ENCODE results near the gene NDUFB8. TPM values are rescaled to one million over a fixed set of nuclear protein-coding genes. Genes with fewer than 3 reads are reported as not detected.

NDUFB8 gene
- total RNA-seq, 4 donors from 2014 or later, result 160 to 215 (median 187) TPM

DNA sequence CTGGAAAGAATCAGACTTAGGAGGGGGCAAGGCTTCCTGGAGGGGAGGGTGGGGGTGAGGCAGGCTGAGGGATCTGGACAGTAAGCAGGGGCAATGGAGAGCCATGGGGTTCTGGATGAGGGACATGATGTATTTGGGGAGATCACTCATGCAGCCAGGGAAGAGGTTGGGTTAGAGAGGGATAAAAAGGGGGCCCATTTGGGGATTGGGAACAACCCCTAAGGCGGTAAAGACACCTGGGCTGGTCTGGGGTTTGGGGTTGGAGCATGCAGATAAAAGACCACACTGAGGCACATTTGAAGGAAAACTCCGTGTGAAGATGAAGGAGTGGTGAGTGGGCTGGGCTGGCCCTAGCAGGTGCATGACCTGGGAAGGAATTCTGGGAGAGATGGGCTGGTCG, 36.9 kb upstream of the NDUFB8 start:
- Histone ChIP-seq H3K36me3 (no peaks in the 10 kb centered on the region), H3K27ac (no peak overlapping the region), H3K4me3 (no peak overlapping the region), H3K9me3 (peaks cover 0 to 6% (median 0%) of the 10 kb centered on the region in 3 donors), H3K27me3 (peaks cover 0 to 100% (median 16%) of the 10 kb centered on the region in 4 donors), H3K4me1 (peaks cover 8 to 14% (median 8%) of the 10 kb centered on the region in 3 donors)
- DNase-seq, result no peak
- TF ChIP-seq, protein P1, sequence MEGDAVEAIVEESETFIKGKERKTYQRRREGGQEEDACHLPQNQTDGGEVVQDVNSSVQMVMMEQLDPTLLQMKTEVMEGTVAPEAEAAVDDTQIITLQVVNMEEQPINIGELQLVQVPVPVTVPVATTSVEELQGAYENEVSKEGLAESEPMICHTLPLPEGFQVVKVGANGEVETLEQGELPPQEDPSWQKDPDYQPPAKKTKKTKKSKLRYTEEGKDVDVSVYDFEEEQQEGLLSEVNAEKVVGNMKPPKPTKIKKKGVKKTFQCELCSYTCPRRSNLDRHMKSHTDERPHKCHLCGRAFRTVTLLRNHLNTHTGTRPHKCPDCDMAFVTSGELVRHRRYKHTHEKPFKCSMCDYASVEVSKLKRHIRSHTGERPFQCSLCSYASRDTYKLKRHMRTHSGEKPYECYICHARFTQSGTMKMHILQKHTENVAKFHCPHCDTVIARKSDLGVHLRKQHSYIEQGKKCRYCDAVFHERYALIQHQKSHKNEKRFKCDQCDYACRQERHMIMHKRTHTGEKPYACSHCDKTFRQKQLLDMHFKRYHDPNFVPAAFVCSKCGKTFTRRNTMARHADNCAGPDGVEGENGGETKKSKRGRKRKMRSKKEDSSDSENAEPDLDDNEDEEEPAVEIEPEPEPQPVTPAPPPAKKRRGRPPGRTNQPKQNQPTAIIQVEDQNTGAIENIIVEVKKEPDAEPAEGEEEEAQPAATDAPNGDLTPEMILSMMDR (IDR thresholded peaks at IDR 0.05), result no peak
- no peak for TF ChIP-seq POLR2A (IDR thresholded peaks at IDR 0.05)
- 48 to 49% methylated on average over 3 of the region's 3 CpGs for WGBS, 2 donors
- intact Hi-C loops (cut with DNase I), result no loop called here

DNA sequence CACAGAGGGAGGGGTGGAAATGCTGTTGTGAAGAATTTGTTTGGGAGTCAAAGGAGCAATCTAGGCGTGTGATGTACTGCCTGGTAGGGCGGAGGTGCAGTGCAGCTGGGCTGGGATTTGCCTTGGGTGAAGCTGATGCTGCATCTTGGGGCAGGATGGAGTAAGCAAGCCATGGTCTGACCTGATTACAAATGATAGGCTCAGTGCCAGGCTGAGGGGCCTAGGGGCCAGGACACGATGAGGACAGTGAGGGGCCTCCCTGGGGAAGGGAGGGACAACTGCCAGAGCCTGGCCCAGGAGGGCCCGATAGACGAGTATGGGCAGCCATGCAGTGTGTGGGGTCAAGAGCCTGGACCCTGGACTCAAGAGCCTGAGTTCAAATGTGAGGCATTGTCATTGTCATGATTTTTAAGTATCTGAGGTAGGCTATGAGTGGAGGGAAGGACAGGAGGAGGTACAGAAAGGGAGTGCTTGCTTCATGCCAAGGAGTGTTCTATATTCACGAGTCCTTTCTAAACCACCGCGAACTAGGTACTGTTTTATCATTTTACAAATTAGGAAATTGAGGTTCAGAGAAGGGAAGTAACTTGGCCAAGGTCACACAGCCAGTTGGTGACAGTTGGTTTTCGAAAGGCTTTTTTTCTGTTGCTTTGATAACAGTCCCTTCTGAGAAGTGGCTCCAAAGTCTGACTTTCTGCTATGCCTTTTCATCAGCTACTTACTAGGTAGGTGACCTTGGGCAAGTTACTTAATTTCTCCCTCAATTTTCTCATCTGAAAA, 35.7 kb upstream of the NDUFB8 start:
- Histone ChIP-seq H3K4me1 (peaks cover 8 to 16% (median 8%) of the 10 kb centered on the region in 3 donors), H3K27ac (no peak overlapping the region), H3K27me3 (peaks cover 0 to 99% (median 13%) of the 10 kb centered on the region in 4 donors), H3K9me3 (peaks cover 0 to 6% (median 0%) of the 10 kb centered on the region in 3 donors), H3K4me3 (no peak overlapping the region), H3K36me3 (no peaks in the 10 kb centered on the region)
- TF ChIP-seq, protein P1 (IDR thresholded peaks at IDR 0.05), result no peak
- TF ChIP-seq POLR2A (IDR thresholded peaks at IDR 0.05), result no peak
- DNase-seq, result no peak
- intact Hi-C loops (cut with DNase I), result no loop called here
- 58 to 75% methylated on average over 7 to 8 of the region's 9 CpGs for WGBS, 2 donors

DNA sequence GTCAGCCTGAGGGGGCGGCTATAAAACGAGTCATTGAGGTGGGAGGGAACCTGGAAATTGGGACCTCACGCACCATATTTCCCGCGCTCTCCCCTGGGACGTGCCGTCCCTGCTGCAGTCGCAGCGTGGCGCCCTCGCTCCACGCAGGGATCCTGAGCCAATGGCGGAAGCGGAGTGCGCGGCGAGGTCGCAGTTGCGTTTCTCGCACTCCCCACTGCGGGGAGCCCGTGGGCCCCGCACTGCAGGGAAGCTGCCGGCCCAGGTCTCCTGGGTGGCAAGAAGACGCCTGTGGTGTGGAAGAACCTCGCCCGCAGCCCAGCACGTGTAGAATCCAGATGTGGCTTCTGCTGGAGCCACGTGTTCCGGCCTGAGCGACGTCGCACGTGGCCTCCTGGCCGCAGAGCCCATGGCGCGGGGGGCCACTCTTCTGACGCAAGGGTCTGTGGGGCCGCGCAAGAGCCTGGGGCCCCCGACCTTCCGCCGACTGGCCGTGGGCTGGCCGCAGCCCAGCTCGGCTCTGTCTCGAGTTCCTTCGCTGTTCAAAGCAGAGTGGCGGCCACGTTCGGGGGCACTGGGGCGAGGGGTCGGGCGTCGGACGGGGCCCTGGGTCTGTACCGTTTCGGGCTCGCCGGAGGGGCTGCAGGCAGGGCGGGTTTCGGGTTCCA, 32.5 kb upstream of the NDUFB8 start:
- H3K9me3 ChIP-seq, result peaks cover 0 to 6% (median 0%) of the 10 kb centered on the region in 3 donors
- WGBS, 2 donors, result 47% methylated on average over 21 of the region's 62 CpGs; no CpG with 5 or more reads in 1 of the 2 donors
- no peak for TF ChIP-seq POLR2A (IDR thresholded peaks at IDR 0.05)
- TF ChIP-seq, protein P1 (IDR thresholded peaks at IDR 0.05), result peak; percentile 42 to 89 (median 68)
- H3K27ac ChIP-seq, result no peak overlapping the region
- peaks cover 0 to 66% (median 9%) of the 10 kb centered on the region in 4 donors for H3K27me3 ChIP-seq
- DNase-seq, result no peak
- intact Hi-C loops (cut with DNase I), result no loop called here
- H3K4me1 ChIP-seq, result peaks cover 8 to 16% (median 8%) of the 10 kb centered on the region in 3 donors
- H3K36me3 ChIP-seq, result peaks cover 0 to 26% (median 0%) of the 10 kb centered on the region in 3 donors
- peak overlapping the region in 1 of 4 donors; percentile 32 for H3K4me3 ChIP-seq

DNA sequence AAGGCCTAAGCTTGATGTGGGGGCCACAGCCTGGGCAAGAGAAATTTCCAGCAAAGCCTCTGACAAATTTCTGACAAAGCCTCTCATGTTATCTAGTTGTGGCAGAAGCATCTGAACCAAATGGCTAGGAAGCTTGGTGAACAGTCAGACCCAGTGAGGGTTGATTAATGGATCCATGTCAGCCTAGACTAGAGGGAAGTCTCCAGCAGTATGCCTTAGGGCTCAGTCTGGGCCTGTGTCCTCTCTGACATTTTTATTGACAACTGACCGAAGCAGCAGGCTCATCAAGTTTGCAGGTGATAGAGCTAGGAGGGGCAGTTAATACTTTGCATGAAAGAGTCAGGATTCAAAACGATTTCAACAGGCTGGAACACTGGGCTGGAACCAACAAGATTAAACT, 31.3 kb upstream of the NDUFB8 start:
- intact Hi-C loops (cut with DNase I), result no loop called here
- no peak overlapping the region for H3K4me3 ChIP-seq
- H3K4me1 ChIP-seq, result peaks cover 8 to 16% (median 8%) of the 10 kb centered on the region in 3 donors
- H3K9me3 ChIP-seq, result peaks cover 0 to 6% (median 0%) of the 10 kb centered on the region in 3 donors
- peaks cover 0 to 55% (median 9%) of the 10 kb centered on the region in 4 donors for H3K27me3 ChIP-seq
- peaks cover 0 to 37% (median 0%) of the 10 kb centered on the region in 3 donors for H3K36me3 ChIP-seq
- no peak for DNase-seq
- no peak overlapping the region for H3K27ac ChIP-seq
- TF ChIP-seq POLR2A (IDR thresholded peaks at IDR 0.05), result no peak
- TF ChIP-seq, protein P1 (IDR thresholded peaks at IDR 0.05), result no peak
- WGBS, 2 donors, result 42 to 59% methylated on average over 2 of the region's 2 CpGs

GRCh38 chr10:100560248-100560647, 30.6 kb upstream of the NDUFB8 start:
- Histone ChIP-seq H3K27me3 (peaks cover 0 to 47% (median 9%) of the 10 kb centered on the region in 4 donors), H3K9me3 (peaks cover 0 to 6% (median 0%) of the 10 kb centered on the region in 3 donors), H3K4me3 (no peak overlapping the region), H3K36me3 (peaks cover 0 to 44% (median 0%) of the 10 kb centered on the region in 3 donors), H3K27ac (no peak overlapping the region), H3K4me1 (peaks cover 8 to 16% (median 8%) of the 10 kb centered on the region in 3 donors)
- 83 to 100% methylated on average over 1 of the region's 1 CpG for WGBS, 2 donors
- intact Hi-C loops (cut with DNase I), result no loop called here
- no peak for TF ChIP-seq POLR2A (IDR thresholded peaks at IDR 0.05)
- TF ChIP-seq, protein P1 (IDR thresholded peaks at IDR 0.05), result no peak
- DNase-seq, result no peak

Data from esophagus squamous epithelium (tissue), 5 donors.